GM21360 (cell line): ENCODE data around the gene CD46.

Experiments used
- ATAC-seq: cut with Tn5 transposase; IDR thresholded peaks from one replicate; pipeline ENCODE4 v1.9.1; 2021; ENCODE audit warnings: mild to moderate bottlenecking, moderate library complexity; ENCODE audit not compliant: unreplicated experiment

CD46 gene

GRCh38 chr1:207812778-207813511 lies 61.1 kb downstream of the CD46 start:
- no peak for ATAC-seq

- no peak for ATAC-seq
Measured at GRCh38 chr1:207813512-207813881, 61.6 kb downstream of the CD46 start.

GRCh38 chr1:207813946-207814345 lies 62.1 kb downstream of the CD46 start:
- no peak for ATAC-seq

GRCh38 chr1:207814469-207814868 lies 62.6 kb downstream of the CD46 start:
- no peak for ATAC-seq

GRCh38 chr1:207815466-207815865 lies 63.6 kb downstream of the CD46 start:
- ATAC-seq = no peak

- ATAC-seq = no peak
Measured at GRCh38 chr1:207815913-207816291, 64.0 kb downstream of the CD46 start.

- no peak for ATAC-seq
Measured at GRCh38 chr1:207817166-207817565, 65.3 kb downstream of the CD46 start.

- ATAC-seq = no peak
Measured at GRCh38 chr1:207817778-207818751, 66.2 kb downstream of the CD46 start.

- ATAC-seq = no peak
Measured at GRCh38 chr1:207818971-207819451, 67.2 kb downstream of the CD46 start.

- ATAC-seq = no peak
Measured at GRCh38 chr1:207820568-207821463, 69.0 kb downstream of the CD46 start.

GRCh38 chr1:207821464-207822045 lies 69.7 kb downstream of the CD46 start:
- no peak for ATAC-seq

- peak; percentile 26 for ATAC-seq
Measured at GRCh38 chr1:207822124-207822601, 70.3 kb downstream of the CD46 start.

- peak; percentile 58 for ATAC-seq
Measured at GRCh38 chr1:207822602-207823451, 71.0 kb downstream of the CD46 start.

- ATAC-seq = no peak
Measured at GRCh38 chr1:207823531-207823879, 71.7 kb downstream of the CD46 start.

GRCh38 chr1:207823880-207824566 lies 72.2 kb downstream of the CD46 start:
- no peak for ATAC-seq

- no peak for ATAC-seq
Measured at GRCh38 chr1:207824691-207825408, 73.0 kb downstream of the CD46 start.

GRCh38 chr1:207825409-207825695 lies 73.5 kb downstream of the CD46 start:
- no peak for ATAC-seq

- ATAC-seq = peak; percentile 60
Measured at GRCh38 chr1:207825719-207826556, 74.1 kb downstream of the CD46 start.
